ENCODE data around the gene JHY.

DNA sequence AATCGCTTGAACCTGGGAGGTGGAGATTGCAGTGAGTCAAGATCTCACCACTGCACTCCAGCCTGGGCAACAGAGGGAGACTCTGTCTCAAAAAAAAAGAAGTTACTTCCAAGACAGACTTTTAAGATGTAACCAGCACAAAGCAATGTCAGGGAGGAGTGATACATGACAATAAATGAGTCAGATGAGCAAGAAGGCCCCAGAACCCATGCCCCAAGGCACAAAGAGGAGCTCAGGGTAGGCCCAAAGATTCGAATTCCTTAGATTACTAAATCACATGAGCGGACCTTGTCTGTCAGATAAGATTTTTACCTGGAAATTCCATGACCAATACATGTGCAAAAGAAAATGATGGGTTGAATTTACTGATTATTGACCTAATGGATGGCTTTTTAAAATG, 10.5 kb upstream of the JHY start:
- TF ChIP-seq CTCF (IDR thresholded peaks at IDR 0.05) = no peak
- TF ChIP-seq POLR2AphosphoS5 (IDR thresholded peaks at IDR 0.05) = no peak

All from breast epithelium (tissue), 3 donors.